ENCODE results near the gene ALDOA.

The ALDOA gene

DNA sequence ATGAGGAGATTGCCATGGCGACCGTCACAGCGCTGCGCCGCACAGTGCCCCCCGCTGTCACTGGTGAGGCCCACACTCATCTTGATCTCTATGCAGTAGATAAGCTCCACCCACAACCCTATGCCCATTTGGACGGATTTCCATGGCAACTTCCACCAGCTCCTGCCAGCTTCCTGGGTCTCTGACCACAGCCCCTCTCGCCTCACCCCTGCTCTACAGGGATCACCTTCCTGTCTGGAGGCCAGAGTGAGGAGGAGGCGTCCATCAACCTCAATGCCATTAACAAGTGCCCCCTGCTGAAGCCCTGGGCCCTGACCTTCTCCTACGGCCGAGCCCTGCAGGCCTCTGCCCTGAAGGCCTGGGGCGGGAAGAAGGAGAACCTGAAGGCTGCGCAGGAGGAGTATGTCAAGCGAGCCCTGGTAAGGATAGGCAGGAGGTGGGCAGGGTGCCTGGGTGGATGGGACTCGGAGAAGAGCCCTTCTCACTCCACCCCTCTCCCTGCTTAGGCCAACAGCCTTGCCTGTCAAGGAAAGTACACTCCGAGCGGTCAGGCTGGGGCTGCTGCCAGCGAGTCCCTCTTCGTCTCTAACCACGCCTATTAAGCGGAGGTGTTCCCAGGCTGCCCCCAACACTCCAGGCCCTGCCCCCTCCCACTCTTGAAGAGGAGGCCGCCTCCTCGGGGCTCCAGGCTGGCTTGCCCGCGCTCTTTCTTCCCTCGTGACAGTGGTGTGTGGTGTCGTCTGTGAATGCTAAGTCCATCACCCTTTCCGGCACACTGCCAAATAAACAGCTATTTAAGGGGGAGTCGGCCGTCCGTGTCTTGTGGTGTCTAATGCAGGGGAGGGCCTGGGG, 4.3 kb downstream of the ALDOA start:
- no peak for DNase-seq (ENCODE audit: low read depth)

DNA sequence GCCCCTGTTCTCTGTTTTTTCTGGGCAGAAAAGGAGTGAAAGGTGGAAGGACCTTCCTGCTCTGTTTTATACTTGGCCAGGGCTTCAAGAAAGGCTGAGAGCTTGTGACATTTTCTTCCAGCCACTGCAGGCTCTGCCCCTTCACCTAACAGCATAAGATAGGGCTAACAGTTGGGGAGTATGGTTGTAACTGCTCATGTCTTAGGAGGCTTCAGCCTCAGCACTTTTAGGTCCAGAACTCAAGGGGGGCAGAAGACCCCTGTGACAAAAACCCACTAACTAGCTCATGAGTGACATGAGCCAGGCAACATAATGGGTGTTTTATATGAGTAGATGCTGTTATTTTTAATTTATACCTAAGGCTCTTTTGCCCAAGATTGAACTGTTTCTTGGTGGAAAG, 4.9 kb downstream of the ALDOA start:
- no peak for DNase-seq (ENCODE audit: low read depth)

DNA sequence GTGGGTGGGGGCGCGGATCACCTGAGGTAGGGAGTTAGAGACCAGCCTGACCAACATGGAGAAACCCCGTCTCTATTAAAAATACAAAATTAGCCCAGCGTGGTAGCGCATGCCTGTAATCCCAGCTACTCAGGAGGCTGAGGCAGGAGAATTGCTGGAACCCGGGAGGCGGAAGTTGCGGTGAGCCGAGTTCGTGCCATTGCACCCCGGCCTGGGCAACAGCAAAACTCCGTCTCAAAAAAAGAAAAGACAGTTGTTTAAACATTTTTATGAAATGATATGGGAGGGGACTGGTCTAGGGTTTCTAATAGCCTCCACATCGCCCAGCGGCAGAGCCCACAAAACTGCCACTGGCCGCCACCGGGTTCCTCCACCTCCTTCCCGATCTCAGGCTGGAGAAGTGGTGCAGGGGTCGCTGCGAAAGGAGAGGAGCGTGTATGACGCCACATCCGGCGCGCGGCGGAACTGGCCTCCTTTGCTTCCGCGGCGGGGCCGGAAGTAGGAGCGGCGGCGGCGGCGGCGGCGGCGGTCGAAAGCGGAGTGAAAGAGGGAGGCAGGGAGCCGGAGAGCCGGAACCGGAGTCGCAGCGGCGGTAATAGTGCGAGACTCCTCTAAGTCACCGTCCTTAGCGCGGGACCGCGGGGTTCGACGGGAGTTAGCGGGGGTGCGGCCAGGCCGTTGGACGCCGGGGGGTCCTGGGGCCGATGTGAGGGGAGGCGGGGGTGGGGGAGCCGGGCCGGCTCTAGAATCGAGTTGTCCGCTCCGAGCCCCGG, 10.1 kb downstream of the ALDOA start, which contains the start of gene PPP4C:
TSS of gene PPP4C (plus strand) at position 492 of the 773 bp plus-strand sequence. CDS start 384 bp downstream, outside the sequence.
- peak; percentile 46 for DNase-seq (ENCODE audit: low read depth)

- DNase-seq (ENCODE audit: low read depth), result no peak
Measured at GRCh38 chr16:30076276-30076791, 10.8 kb downstream of the ALDOA start.

GRCh38 chr16:30077656-30078055, 12.1 kb downstream of the ALDOA start:
- DNase-seq (ENCODE audit: low read depth), result no peak

GRCh38 chr16:30078744-30079143, 13.2 kb downstream of the ALDOA start:
- DNase-seq (ENCODE audit: low read depth), result no peak

- no peak for DNase-seq (ENCODE audit: low read depth)
Measured at GRCh38 chr16:30079480-30079879, 13.9 kb downstream of the ALDOA start.

- DNase-seq (ENCODE audit: low read depth), result no peak
Measured at GRCh38 chr16:30082545-30083090, 17.1 kb downstream of the ALDOA start.

GRCh38 chr16:30083216-30084055, 17.9 kb downstream of the ALDOA start:
- no peak for DNase-seq (ENCODE audit: low read depth)

DNA sequence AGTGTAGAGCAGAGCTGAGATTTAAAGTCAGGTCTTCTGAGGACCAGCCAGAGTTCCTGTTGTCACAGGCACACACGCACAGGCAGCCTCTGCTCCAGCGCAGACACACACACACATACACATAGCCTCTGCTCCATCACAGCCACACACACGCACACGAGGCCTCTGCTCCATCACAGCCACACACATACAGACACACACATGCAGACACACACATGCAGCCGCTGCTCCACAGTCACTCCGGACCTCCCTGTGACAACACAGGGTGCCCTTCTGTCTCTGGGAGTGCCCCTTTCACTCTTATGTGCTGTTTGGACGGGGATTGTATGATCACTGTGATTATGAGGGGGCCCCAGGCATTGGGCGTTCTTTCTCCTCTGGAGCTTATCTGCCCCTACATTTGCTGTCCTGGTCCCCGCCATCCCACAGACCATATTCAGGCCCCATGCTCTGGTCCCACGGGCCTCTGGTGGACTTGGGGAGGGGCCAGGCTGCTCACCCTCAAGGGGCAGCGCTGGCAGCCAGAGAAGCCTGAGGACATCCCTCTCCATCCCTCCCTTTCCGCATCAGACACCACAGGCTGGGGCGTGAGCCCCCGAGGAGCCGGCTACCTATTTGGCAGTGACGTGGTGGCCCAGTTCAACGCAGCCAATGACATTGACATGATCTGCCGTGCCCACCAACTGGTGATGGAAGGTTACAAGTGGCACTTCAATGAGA, 18.7 kb downstream of the ALDOA start:
- no peak for DNase-seq (ENCODE audit: low read depth)

- DNase-seq (ENCODE audit: low read depth), result no peak
Measured at GRCh38 chr16:30084816-30085159, 19.2 kb downstream of the ALDOA start.

DNA sequence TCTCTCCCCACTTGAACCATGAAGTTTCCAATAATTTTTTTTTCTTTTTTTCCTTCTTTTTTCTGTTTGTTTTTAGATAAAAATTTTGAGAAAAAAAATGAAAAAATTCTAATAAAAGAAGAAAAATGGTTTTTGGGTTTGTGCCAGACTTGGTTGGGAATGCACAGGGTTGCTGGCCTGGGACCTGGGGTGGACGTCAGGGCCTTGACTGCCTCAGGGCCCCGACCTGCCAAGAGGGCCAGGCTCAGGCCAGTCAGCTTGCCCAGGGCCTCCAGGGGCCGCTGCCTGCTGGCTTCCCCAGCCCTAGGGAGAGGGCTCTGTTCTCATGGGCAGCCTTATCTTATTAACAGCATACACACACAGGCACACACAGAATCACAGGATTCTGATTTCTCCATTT, 19.7 kb downstream of the ALDOA start:
- DNase-seq (ENCODE audit: low read depth), result no peak

DNA sequence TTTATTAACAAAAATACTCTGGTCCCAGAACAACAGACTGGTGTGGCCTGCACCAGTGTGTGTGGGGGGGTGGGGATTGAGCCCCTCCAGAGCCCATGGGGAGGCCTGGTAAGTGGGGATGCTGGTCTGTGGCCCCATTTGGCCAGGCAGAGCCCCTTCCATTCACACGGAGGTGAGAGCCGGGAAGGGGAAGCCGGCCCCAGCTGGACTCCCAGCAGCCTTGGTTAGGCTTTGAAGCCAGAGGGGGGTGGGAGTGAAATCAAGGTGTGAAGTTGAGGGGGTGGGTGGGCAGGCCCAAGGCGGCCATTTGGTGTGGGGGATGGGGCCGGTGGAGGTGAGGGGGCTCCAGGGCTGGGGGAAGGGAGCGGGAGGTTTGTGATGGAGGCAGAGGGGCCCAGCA, 20.3 kb downstream of the ALDOA start:
- DNase-seq (ENCODE audit: low read depth), result no peak

DNA sequence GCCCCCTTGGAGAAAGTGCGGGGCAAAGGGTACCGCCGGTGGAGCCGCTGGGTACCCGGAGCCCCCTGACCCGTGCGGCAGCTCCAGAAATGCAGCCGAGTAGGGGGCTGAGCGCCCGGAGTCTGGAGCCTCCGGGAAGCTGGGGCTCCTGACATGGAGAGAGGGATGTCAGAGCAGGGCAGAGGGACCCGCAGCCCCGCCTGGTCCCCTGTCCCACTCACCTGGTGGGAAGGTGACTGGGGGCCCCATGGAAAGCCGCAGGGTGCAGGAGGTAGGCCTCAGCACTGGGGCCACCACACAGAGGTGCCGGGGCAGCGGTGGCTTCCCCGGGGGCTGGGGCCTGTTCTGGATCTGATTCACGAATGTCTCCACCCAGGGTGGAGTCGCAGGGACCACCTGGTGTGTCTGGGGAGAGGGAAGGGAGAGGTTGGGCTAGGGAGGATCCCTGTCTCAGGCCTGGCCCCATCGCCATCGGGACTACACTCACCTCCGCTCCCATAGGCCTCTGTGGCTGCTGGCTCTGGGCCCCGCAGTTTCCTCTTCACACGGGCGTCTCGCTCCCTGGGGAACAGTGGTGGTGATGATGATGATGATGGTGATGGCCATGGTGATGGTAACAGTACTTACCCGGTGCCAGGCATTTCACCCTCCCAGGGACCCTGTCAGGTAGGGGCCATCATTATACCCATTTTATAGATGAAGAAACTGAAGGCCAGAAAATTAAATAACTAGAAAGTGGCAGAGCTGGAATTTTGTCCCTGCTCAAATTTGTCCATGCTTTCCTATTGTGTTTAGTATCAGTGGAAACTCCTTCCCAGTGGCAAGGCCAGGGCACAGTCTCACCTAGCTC, 21.0 kb downstream of the ALDOA start:
- no peak for DNase-seq (ENCODE audit: low read depth)

- no peak for DNase-seq (ENCODE audit: low read depth)
Measured at GRCh38 chr16:30087181-30087898, 21.8 kb downstream of the ALDOA start.

- no peak for DNase-seq (ENCODE audit: low read depth)
Measured at GRCh38 chr16:30088237-30088831, 22.8 kb downstream of the ALDOA start.

DNA sequence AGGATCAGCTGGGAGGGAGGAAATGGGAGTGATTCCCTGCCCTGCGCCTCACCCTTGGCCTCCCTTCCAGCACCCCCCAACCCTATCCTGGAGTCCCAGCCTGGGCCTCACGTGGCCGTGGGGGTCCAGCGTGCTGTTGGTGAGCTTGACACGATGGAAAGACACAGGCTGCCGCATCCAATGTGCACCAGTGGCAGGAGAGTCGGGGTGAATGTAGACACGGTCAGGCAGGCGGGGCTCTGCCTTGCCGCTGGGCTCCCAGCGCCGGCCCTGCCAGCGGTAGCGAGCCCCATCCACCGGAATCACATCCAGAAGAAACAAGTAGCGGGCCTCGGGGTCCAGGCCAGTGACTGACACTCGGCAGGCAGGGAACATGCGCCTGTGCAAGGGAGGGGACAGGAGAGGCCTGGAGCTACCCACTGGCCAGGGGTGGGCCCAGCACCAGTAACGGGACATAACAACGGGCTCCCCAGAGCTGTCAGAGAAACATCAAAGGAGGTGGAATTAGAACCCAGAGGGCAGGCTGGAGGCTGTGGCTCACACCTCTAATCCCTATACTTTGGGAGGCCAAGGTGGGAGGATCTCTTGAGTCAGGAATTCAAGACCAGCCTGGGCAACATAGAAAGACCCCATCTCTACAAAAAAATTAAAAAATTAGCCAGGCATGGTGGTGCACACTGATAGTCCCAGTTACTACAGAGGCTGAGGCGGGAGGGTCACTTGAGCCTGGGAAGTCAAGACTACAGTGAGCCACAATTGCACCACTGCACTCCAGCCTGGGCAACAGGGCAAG, 23.5 kb downstream of the ALDOA start:
- DNase-seq (ENCODE audit: low read depth), result no peak

DNA sequence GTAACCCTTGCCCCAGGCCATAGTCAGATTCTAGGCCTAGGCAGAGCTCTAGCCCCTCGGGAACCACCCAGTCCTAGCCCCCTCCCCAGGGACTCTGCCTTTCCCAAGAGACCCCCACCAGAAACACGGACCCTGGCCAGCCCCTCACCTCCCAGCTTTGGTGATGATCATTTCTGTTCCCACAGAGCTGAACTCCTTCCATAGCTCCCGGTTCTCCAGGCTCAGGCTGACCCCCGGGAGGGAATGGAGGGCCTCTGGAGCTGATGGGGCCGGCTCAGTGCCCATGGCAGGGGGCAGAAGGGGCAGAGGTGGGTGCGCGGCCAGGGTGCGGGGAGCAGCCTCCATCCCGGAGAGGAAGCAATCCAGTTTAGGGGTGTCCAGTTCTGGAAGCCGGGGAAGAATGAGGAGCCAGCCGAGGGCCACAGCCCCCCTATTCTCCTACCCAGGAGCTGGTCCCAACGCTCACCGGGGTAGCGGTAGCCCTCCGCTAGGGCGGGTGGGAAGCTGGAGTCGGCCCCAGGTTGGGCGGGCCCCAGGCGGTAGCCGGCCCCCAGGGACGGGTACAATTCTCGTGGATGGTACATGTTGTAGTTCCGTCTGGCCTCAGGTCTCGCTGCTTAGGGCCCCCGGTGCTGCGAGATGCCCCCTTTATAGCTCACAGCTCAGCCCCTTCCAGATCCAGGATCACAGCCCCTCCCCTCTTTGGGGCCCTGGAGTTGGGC, 25.2 kb downstream of the ALDOA start:
- no peak for DNase-seq (ENCODE audit: low read depth)
